ENCODE results near the gene GNB5.

The GNB5 gene

GRCh38 chr15:52137432-52138357 lies 53.5 kb downstream of the GNB5 start:
- Histone ChIP-seq H3K4me1 (peaks cover 0 to 12% (median 3%) of the 10 kb centered on the region in 4 donors), H3K27me3 (no peaks in the 10 kb centered on the region), H3K36me3 (peaks cover 20 to 71% (median 22%) of the 10 kb centered on the region in 3 donors), H3K27ac (no peak overlapping the region), H3K9me3 (no peaks in the 10 kb centered on the region), H3K4me3 (no peak overlapping the region)
- intact Hi-C loops (cut with DNase I; ENCODE audit: low total_unique reads): loop anchor here (10.0 kb wide), 1 partner anchor 63 kb away; no protein-coding TSS in a partner anchor
- no peak for DNase-seq
- no peak for TF ChIP-seq CTCF (IDR thresholded peaks at IDR 0.05)

GRCh38 chr15:52136442-52136980 lies 54.7 kb downstream of the GNB5 start:
- H3K27ac ChIP-seq: no peak overlapping the region

GRCh38 chr15:52134502-52135144 lies 56.6 kb downstream of the GNB5 start:
- Histone ChIP-seq H3K27me3 (no peaks in the 10 kb centered on the region), H3K4me3 (no peak overlapping the region), H3K27ac (no peak overlapping the region), H3K36me3 (peaks cover 18 to 84% (median 31%) of the 10 kb centered on the region in 3 donors), H3K9me3 (no peaks in the 10 kb centered on the region), H3K4me1 (peaks cover 0 to 12% (median 3%) of the 10 kb centered on the region in 4 donors)
- no peak for TF ChIP-seq CTCF (IDR thresholded peaks at IDR 0.05)
- intact Hi-C loops (cut with DNase I; ENCODE audit: low total_unique reads): loop anchor here (10.0 kb wide), 1 partner anchor 60 kb away; no protein-coding TSS in a partner anchor
- no peak for DNase-seq

More at GRCh38 chr15:52136442-52136980, 54.7 kb downstream of the GNB5 start:
- intact Hi-C loops (cut with DNase I; ENCODE audit: low total_unique reads): loop anchor here (10.0 kb wide), 1 partner anchor 62 kb away; no protein-coding TSS in a partner anchor
- DNase-seq: no peak
- no peak for TF ChIP-seq CTCF (IDR thresholded peaks at IDR 0.05)
- Histone ChIP-seq H3K27me3 (no peaks in the 10 kb centered on the region), H3K4me3 (no peak overlapping the region), H3K9me3 (no peaks in the 10 kb centered on the region), H3K36me3 (peaks cover 20 to 80% (median 30%) of the 10 kb centered on the region in 3 donors), H3K4me1 (peaks cover 0 to 12% (median 3%) of the 10 kb centered on the region in 4 donors)

- peaks cover 18 to 88% (median 31%) of the 10 kb centered on the region in 3 donors for H3K36me3 ChIP-seq
- intact Hi-C loops (cut with DNase I; ENCODE audit: low total_unique reads): loop anchor here (10.0 kb wide), 1 partner anchor 59 kb away; no protein-coding TSS in a partner anchor
- no peak for DNase-seq
Observed at GRCh38 chr15:52133510-52134220, 57.5 kb downstream of the GNB5 start.

More at GRCh38 chr15:52133510-52134220, 57.5 kb downstream of the GNB5 start:
- no peaks in the 10 kb centered on the region for H3K27me3 ChIP-seq
- peaks cover 0 to 12% (median 3%) of the 10 kb centered on the region in 4 donors for H3K4me1 ChIP-seq
- no peak overlapping the region for H3K27ac ChIP-seq
- H3K9me3 ChIP-seq: no peaks in the 10 kb centered on the region
- H3K4me3 ChIP-seq: no peak overlapping the region
- TF ChIP-seq CTCF (IDR thresholded peaks at IDR 0.05): no peak
